GM21423 (cell line): Measurements from ENCODE around the gene WNT6.
A peak's percentile ranks its signal among the peaks of the same experiment; 100 is the strongest.

Experiments used
- ATAC-seq: cut with Tn5 transposase; IDR thresholded peaks from one replicate; pipeline ENCODE4 v1.9.1; 2021; ENCODE audit warnings: mild to moderate bottlenecking, moderate library complexity; ENCODE audit not compliant: unreplicated experiment

WNT6 gene

GRCh38 chr2:218877331-218877730 lies 17.7 kb downstream of the WNT6 start:
- no peak for ATAC-seq

GRCh38 chr2:218877891-218878290 lies 18.3 kb downstream of the WNT6 start:
- no peak for ATAC-seq

GRCh38 chr2:218878486-218878885 lies 18.9 kb downstream of the WNT6 start:
- ATAC-seq: no peak

- no peak for ATAC-seq
Observed at GRCh38 chr2:218878926-218879761, 19.5 kb downstream of the WNT6 start.

GRCh38 chr2:218879776-218880101 lies 20.1 kb downstream of the WNT6 start:
- no peak for ATAC-seq

- ATAC-seq: peak; percentile 71
Observed at GRCh38 chr2:218880102-218880858, 20.7 kb downstream of the WNT6 start, which contains the start of gene WNT10A. TSS of gene WNT10A (plus strand) at chr2:218880852. CDS start at chr2:218880996, 144 bp downstream.

GRCh38 chr2:218880859-218881594 lies 21.4 kb downstream of the WNT6 start:
- ATAC-seq: no peak

GRCh38 chr2:218881744-218882460 lies 22.3 kb downstream of the WNT6 start:
- ATAC-seq: no peak

- no peak for ATAC-seq
Observed at GRCh38 chr2:218882461-218882816, 22.8 kb downstream of the WNT6 start.

- ATAC-seq: no peak
Observed at GRCh38 chr2:218882866-218883366, 23.3 kb downstream of the WNT6 start.

- ATAC-seq: no peak
Observed at GRCh38 chr2:218883491-218884490, 24.2 kb downstream of the WNT6 start.

- ATAC-seq: no peak
Observed at GRCh38 chr2:218884519-218884918, 24.9 kb downstream of the WNT6 start.

GRCh38 chr2:218885981-218886947 lies 26.7 kb downstream of the WNT6 start:
- peak; percentile 55 for ATAC-seq

- ATAC-seq: no peak
Observed at GRCh38 chr2:218887079-218887478, 27.5 kb downstream of the WNT6 start.

GRCh38 chr2:218888341-218888740 lies 28.7 kb downstream of the WNT6 start:
- ATAC-seq: no peak

GRCh38 chr2:218889937-218890336 lies 30.3 kb downstream of the WNT6 start:
- no peak for ATAC-seq

GRCh38 chr2:218890369-218890768 lies 30.8 kb downstream of the WNT6 start:
- no peak for ATAC-seq
